ENCODE results near the gene ZNF503.

Gene ZNF503

DNA sequence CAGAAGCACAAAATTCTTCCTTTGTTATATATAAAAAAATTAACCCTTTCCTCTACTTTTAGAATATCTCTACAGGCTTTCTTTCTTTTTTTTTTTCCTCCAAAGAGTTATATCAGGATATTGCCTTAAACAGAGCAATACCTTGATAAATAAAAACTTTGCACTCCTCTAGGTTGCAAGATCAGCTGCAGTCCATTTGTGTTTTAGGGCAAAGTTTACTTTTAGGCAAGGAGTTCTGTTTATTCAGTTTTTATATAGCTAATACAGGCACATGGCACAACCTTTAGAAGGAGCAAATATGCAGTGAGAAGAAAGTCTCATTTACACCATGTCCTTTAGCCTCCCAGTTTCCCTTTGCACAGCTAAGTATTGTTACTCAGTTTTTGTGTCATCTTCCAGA lies 40.1 kb upstream of the ZNF503 start:
- no peak overlapping the region for H3K9ac ChIP-seq (ENCODE audit: low read length in 5 of 5)
- peaks cover 0 to 19% (median 13%) of the 10 kb centered on the region in 5 donors for H3K9me3 ChIP-seq (ENCODE audit: control insufficient read depth in 5 of 5, low read length in 5 of 5)
- H3K27me3 ChIP-seq (ENCODE audit: control insufficient read depth in 5 of 5, insufficient read depth in 4 of 5, low read length in 5 of 5): no peaks in the 10 kb centered on the region
- peaks cover 5 to 21% (median 18%) of the 10 kb centered on the region in 5 donors for H3K36me3 ChIP-seq (ENCODE audit: control insufficient read depth in 5 of 5, insufficient read depth in 5 of 5, low read length in 5 of 5)
- H3K4me1 ChIP-seq (ENCODE audit: control insufficient read depth in 5 of 5, insufficient read depth in 5 of 5, low read length in 5 of 5): no peaks in the 10 kb centered on the region
- H3K27ac ChIP-seq (ENCODE audit: low read depth, low read length): no peak overlapping the region
- no peak overlapping the region for H3K4me3 ChIP-seq (ENCODE audit: low read depth in 1 of 5, low read length in 5 of 5)

DNA sequence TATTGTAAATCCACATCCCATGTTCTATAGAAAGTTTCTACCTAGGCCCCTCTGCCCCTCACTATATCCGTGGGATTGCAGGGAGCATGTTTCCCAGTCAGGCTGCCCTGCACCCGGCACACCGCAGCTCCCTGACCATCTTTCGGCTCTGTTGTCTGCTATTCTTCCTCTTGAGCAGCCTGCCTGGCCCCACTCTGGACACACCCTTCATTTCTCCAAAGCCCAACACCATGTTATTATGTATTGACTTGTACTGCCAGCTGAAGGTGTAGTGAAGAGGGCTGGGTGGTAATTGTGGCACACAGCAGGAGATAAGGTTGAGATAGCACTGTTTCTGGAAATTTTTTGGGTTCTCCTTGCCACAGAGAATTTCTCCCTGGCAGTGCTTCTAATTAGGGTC lies 39.6 kb upstream of the ZNF503 start:
- H3K9ac ChIP-seq (ENCODE audit: low read length in 5 of 5): no peak overlapping the region
- H3K27ac ChIP-seq (ENCODE audit: low read depth, low read length): no peak overlapping the region
- no peaks in the 10 kb centered on the region for H3K27me3 ChIP-seq (ENCODE audit: control insufficient read depth in 5 of 5, insufficient read depth in 4 of 5, low read length in 5 of 5)
- no peak overlapping the region for H3K4me3 ChIP-seq (ENCODE audit: low read depth in 1 of 5, low read length in 5 of 5)
- H3K4me1 ChIP-seq (ENCODE audit: control insufficient read depth in 5 of 5, insufficient read depth in 5 of 5, low read length in 5 of 5): no peaks in the 10 kb centered on the region
- peaks cover 5 to 21% (median 18%) of the 10 kb centered on the region in 5 donors for H3K36me3 ChIP-seq (ENCODE audit: control insufficient read depth in 5 of 5, insufficient read depth in 5 of 5, low read length in 5 of 5)
- H3K9me3 ChIP-seq (ENCODE audit: control insufficient read depth in 5 of 5, low read length in 5 of 5): peaks cover 0 to 15% (median 11%) of the 10 kb centered on the region in 5 donors

DNA sequence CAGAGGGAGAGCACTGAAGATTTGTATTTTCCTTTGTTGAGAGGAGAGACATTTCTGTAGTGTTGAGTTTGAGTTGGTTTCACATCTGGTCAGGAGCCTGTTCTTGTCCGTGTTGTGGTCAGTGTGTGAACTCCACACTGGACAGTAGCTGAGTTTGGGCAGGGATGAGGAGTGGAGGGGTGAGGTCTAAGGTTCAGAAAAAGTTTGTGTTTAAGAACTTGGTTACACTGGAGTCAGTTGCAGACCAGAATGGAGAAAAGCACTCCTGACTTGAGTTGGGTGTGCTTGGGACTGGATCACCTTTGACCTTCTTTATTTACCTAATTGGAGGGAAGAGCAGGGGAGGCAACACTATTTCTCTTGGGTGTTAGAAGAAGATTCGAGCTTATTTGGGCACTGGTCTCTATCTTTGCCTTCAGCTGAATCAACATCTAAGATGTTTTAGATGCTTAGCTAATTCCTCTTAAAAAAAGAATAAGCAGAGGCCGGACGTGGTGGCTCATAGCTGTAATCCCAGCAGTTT lies 38.8 kb upstream of the ZNF503 start:
- H3K36me3 ChIP-seq (ENCODE audit: control insufficient read depth in 5 of 5, insufficient read depth in 5 of 5, low read length in 5 of 5): peaks cover 5 to 21% (median 18%) of the 10 kb centered on the region in 5 donors
- no peak overlapping the region for H3K27ac ChIP-seq (ENCODE audit: low read depth, low read length)
- no peak overlapping the region for H3K9ac ChIP-seq (ENCODE audit: low read length in 5 of 5)
- no peaks in the 10 kb centered on the region for H3K27me3 ChIP-seq (ENCODE audit: control insufficient read depth in 5 of 5, insufficient read depth in 4 of 5, low read length in 5 of 5)
- H3K9me3 ChIP-seq (ENCODE audit: control insufficient read depth in 5 of 5, low read length in 5 of 5): peaks cover 0 to 13% (median 9%) of the 10 kb centered on the region in 5 donors
- H3K4me1 ChIP-seq (ENCODE audit: control insufficient read depth in 5 of 5, insufficient read depth in 5 of 5, low read length in 5 of 5): no peaks in the 10 kb centered on the region
- no peak overlapping the region for H3K4me3 ChIP-seq (ENCODE audit: low read depth in 1 of 5, low read length in 5 of 5)

DNA sequence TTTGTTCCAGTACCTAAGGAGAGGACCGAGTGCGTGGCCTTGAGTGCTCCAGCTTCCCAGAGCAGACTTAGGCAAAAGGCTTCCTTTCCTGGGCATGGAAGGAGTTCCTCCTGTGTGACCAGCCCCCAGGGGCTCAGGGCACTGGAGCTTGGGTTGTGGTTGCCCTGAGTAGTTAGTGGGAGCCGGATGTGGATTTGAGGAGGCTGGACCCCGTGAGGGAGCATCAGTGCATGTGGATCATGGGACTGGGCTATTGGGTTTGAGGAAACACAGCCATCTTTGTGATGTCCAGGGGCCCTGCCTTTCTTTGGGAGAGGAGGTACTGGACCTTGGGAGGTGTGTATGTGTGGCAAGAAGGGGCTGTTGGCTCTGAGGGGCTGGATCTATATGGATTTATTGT lies 38.2 kb upstream of the ZNF503 start:
- Histone ChIP-seq H3K36me3 (ENCODE audit: control insufficient read depth in 5 of 5, insufficient read depth in 5 of 5, low read length in 5 of 5) (peaks cover 5 to 21% (median 18%) of the 10 kb centered on the region in 5 donors), H3K9ac (ENCODE audit: low read length in 5 of 5) (no peak overlapping the region), H3K4me1 (ENCODE audit: control insufficient read depth in 5 of 5, insufficient read depth in 5 of 5, low read length in 5 of 5) (no peaks in the 10 kb centered on the region), H3K4me3 (ENCODE audit: low read depth in 1 of 5, low read length in 5 of 5) (no peak overlapping the region), H3K9me3 (ENCODE audit: control insufficient read depth in 5 of 5, low read length in 5 of 5) (peaks cover 0 to 13% (median 7%) of the 10 kb centered on the region in 5 donors), H3K27me3 (ENCODE audit: control insufficient read depth in 5 of 5, insufficient read depth in 4 of 5, low read length in 5 of 5) (no peaks in the 10 kb centered on the region), H3K27ac (ENCODE audit: low read depth, low read length) (no peak overlapping the region)

DNA sequence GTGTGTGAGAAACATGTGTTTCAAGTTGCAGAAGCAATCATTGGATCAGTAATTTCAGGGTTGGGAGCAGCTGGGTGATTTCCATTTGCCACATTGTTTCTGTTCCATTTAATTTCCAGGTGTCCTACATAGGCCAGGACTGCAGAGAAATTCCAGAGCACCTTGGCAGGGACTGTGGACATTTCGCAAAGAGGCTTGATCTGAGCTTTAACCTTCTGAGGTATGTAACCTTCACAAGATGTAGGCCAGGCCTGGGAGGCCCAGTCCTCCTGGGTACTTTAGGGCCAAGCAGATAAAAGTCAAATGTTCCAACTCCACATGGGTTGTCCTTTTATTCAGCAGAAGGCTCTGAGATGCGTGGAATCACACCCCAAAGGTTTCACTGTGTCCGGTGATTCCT lies 36.7 kb upstream of the ZNF503 start:
- Histone ChIP-seq H3K27ac (ENCODE audit: low read depth, low read length) (no peak overlapping the region), H3K9me3 (ENCODE audit: control insufficient read depth in 5 of 5, low read length in 5 of 5) (peaks cover 0 to 4% (median 1%) of the 10 kb centered on the region in 5 donors), H3K36me3 (ENCODE audit: control insufficient read depth in 5 of 5, insufficient read depth in 5 of 5, low read length in 5 of 5) (peaks cover 5 to 21% (median 18%) of the 10 kb centered on the region in 5 donors), H3K9ac (ENCODE audit: low read length in 5 of 5) (no peak overlapping the region), H3K27me3 (ENCODE audit: control insufficient read depth in 5 of 5, insufficient read depth in 4 of 5, low read length in 5 of 5) (no peaks in the 10 kb centered on the region), H3K4me3 (ENCODE audit: low read depth in 1 of 5, low read length in 5 of 5) (no peak overlapping the region), H3K4me1 (ENCODE audit: control insufficient read depth in 5 of 5, insufficient read depth in 5 of 5, low read length in 5 of 5) (peaks cover 0 to 1% (median under 1%) of the 10 kb centered on the region in 5 donors)

DNA sequence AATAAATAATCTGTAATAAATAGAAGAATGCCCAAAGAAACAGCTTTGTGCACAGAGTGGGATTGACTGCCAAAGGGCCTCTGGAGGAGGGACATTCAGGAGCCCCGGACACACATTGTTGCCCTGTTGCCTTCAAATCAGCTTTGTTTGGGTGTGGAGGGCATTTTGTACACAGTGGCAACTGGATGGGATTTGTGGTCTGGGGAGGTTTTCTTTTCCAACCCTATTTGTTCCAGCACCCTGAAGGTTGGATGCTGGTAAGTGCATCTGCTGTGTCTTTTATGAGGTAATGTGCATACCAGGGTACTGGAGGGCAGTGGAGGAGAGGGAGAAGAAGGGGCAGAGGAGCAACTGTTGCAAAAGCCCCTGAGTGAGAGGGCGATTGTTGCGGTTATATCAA lies 36.1 kb upstream of the ZNF503 start:
- Histone ChIP-seq H3K4me3 (ENCODE audit: low read depth in 1 of 5, low read length in 5 of 5) (no peak overlapping the region), H3K9ac (ENCODE audit: low read length in 5 of 5) (no peak overlapping the region), H3K4me1 (ENCODE audit: control insufficient read depth in 5 of 5, insufficient read depth in 5 of 5, low read length in 5 of 5) (peaks cover 0 to 7% (median 6%) of the 10 kb centered on the region in 5 donors), H3K36me3 (ENCODE audit: control insufficient read depth in 5 of 5, insufficient read depth in 5 of 5, low read length in 5 of 5) (peaks cover 2 to 21% (median 18%) of the 10 kb centered on the region in 5 donors), H3K9me3 (ENCODE audit: control insufficient read depth in 5 of 5, low read length in 5 of 5) (no peaks in the 10 kb centered on the region), H3K27ac (ENCODE audit: low read depth, low read length) (no peak overlapping the region), H3K27me3 (ENCODE audit: control insufficient read depth in 5 of 5, insufficient read depth in 4 of 5, low read length in 5 of 5) (no peaks in the 10 kb centered on the region)

DNA sequence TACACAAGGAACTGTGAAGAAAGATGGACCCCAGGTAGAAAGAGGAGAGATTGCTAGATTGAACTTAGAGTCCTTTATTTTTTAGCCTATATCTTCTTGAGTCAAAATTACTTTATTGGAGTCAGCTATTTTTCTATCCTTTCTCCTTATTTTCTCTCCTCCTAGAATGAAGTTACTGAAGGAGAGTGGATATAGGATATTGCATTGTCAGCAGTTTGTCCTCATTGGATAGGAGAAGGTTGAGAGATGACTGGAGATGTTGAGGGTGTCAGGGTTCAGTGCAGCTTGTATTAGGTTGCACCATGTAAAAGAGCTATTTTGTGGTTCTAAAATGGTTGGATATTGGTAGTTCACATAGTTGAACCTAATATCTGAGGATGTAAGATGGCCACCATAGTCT lies 35.3 kb upstream of the ZNF503 start:
- Histone ChIP-seq H3K27ac (ENCODE audit: low read depth, low read length) (no peak overlapping the region), H3K36me3 (ENCODE audit: control insufficient read depth in 5 of 5, insufficient read depth in 5 of 5, low read length in 5 of 5) (peaks cover 2 to 21% (median 18%) of the 10 kb centered on the region in 5 donors), H3K4me1 (ENCODE audit: control insufficient read depth in 5 of 5, insufficient read depth in 5 of 5, low read length in 5 of 5) (peaks cover 2 to 15% (median 14%) of the 10 kb centered on the region in 5 donors), H3K9ac (ENCODE audit: low read length in 5 of 5) (no peak overlapping the region), H3K27me3 (ENCODE audit: control insufficient read depth in 5 of 5, insufficient read depth in 4 of 5, low read length in 5 of 5) (no peaks in the 10 kb centered on the region), H3K4me3 (ENCODE audit: low read depth in 1 of 5, low read length in 5 of 5) (no peak overlapping the region), H3K9me3 (ENCODE audit: control insufficient read depth in 5 of 5, low read length in 5 of 5) (no peaks in the 10 kb centered on the region)

DNA sequence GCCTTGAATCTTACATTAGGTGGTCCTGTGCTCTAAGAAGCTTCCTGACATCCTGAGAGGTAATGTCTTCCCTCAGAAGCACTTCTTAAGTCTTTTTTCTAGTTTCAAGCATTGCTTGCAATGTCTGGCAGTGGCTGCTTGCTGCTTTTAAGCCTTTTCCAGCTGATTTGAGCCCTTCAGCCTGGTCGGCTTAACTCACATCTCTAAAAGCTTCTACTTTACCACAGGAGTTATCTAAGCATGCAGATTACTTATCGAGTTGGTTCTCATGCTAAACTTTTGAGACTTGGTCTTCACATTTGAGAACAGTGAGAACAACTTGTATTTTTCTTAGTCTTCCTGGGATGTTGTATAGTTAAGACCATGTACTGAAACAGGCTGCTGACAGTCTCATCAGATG lies 33.7 kb upstream of the ZNF503 start:
- no peaks in the 10 kb centered on the region for H3K9me3 ChIP-seq (ENCODE audit: control insufficient read depth in 5 of 5, low read length in 5 of 5)
- peaks cover 2 to 27% (median 27%) of the 10 kb centered on the region in 5 donors for H3K4me1 ChIP-seq (ENCODE audit: control insufficient read depth in 5 of 5, insufficient read depth in 5 of 5, low read length in 5 of 5)
- H3K4me3 ChIP-seq (ENCODE audit: low read depth in 1 of 5, low read length in 5 of 5): no peak overlapping the region
- no peak overlapping the region for H3K27ac ChIP-seq (ENCODE audit: low read depth, low read length)
- H3K27me3 ChIP-seq (ENCODE audit: control insufficient read depth in 5 of 5, insufficient read depth in 4 of 5, low read length in 5 of 5): no peaks in the 10 kb centered on the region
- H3K9ac ChIP-seq (ENCODE audit: low read length in 5 of 5): no peak overlapping the region
- H3K36me3 ChIP-seq (ENCODE audit: control insufficient read depth in 5 of 5, insufficient read depth in 5 of 5, low read length in 5 of 5): peaks cover 2 to 20% (median 18%) of the 10 kb centered on the region in 5 donors

DNA sequence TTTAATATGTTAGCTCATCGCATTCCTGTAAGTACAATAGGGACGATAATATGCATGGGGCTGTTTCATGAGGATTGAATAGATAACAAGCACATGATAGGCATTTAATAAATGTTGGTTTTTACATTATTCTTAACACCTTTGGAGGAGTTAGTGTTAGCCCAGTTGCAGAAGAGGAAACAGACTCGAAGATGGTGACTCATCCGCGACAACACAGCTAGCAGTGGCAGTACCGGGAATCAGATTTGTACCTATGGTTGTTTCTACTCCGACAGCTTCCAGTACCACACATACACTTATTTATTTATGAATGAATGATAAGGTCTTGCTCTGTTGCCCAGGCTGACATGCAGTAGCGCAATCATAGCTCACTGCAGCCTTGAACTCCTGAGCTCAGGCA lies 32.7 kb upstream of the ZNF503 start:
- Histone ChIP-seq H3K4me3 (ENCODE audit: low read depth in 1 of 5, low read length in 5 of 5) (no peak overlapping the region), H3K9ac (ENCODE audit: low read length in 5 of 5) (no peak overlapping the region), H3K27ac (ENCODE audit: low read depth, low read length) (no peak overlapping the region)

DNA sequence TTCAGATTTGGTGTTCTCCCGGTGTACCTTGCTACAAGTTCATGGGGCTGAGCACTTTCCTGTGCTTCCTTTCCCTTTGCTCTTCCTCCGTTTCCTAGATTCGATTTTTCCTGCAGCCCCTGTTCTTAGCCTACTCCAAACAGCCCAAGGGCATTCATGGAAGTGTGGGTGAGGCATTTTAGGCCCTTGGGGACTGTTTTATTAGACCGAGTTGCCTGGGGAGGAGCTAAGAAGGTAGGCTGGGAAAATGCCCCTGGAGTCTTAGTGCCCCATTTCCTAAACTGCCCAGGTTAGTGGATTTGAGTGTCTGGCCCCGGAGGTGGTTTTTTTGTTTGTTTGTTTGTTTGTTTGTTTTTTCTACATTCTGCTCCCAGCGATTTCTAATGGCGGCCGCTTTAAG lies 31.7 kb upstream of the ZNF503 start:
- Histone ChIP-seq H3K36me3 (ENCODE audit: control insufficient read depth in 5 of 5, insufficient read depth in 5 of 5, low read length in 5 of 5) (peaks cover 0 to 2% (median under 1%) of the 10 kb centered on the region in 5 donors), H3K9me3 (ENCODE audit: control insufficient read depth in 5 of 5, low read length in 5 of 5) (no peaks in the 10 kb centered on the region), H3K9ac (ENCODE audit: low read length in 5 of 5) (peak overlapping the region in 1 of 5 donors; percentile 45), H3K4me1 (ENCODE audit: control insufficient read depth in 5 of 5, insufficient read depth in 5 of 5, low read length in 5 of 5) (peaks cover 2 to 47% (median 46%) of the 10 kb centered on the region in 5 donors), H3K27ac (ENCODE audit: low read depth, low read length) (no peak overlapping the region), H3K27me3 (ENCODE audit: control insufficient read depth in 5 of 5, insufficient read depth in 4 of 5, low read length in 5 of 5) (no peaks in the 10 kb centered on the region), H3K4me3 (ENCODE audit: low read depth in 1 of 5, low read length in 5 of 5) (peak overlapping the region in 2 of 5 donors; percentile 10 to 39)

More for the DNA sequence above, 32.7 kb upstream of the ZNF503 start:
- Histone ChIP-seq H3K27me3 (ENCODE audit: control insufficient read depth in 5 of 5, insufficient read depth in 4 of 5, low read length in 5 of 5) (no peaks in the 10 kb centered on the region), H3K36me3 (ENCODE audit: control insufficient read depth in 5 of 5, insufficient read depth in 5 of 5, low read length in 5 of 5) (peaks cover 2 to 13% (median 10%) of the 10 kb centered on the region in 5 donors), H3K9me3 (ENCODE audit: control insufficient read depth in 5 of 5, low read length in 5 of 5) (no peaks in the 10 kb centered on the region), H3K4me1 (ENCODE audit: control insufficient read depth in 5 of 5, insufficient read depth in 5 of 5, low read length in 5 of 5) (peaks cover 2 to 37% (median 36%) of the 10 kb centered on the region in 5 donors)

Measured in subcutaneous abdominal adipose tissue (tissue), 5 donors.